KOPT-K1 (cell line): Measurements from ENCODE around the gene FCGR3A.
"Not testable (repeated sequence)": the region's sequence is repeated elsewhere in the genome, so short reads cannot be mapped to it uniquely, and the experiment has no call there.

Source experiments
- H3K27ac ChIP-seq: fragments of 200-600 bp; sonication (generic); 2 replicates; pipeline ENCODE4 v1.5.1; 2016; ENCODE audit warnings: antibody characterized with exemption, mild to moderate bottlenecking, low read depth, low read length; ENCODE audit not compliant: poor library complexity, severe bottlenecking
- H3K36me3 ChIP-seq: fragments of 200-600 bp; sonication (generic); 2 replicates; pipeline ENCODE4 v1.5.1; 2017; ENCODE audit warnings: antibody characterized with exemption, mild to moderate bottlenecking, low read length, moderate library complexity; ENCODE audit not compliant: insufficient read depth
- H3K9me3 ChIP-seq: fragments of 200-600 bp; sonication (generic); 2 replicates; pipeline ENCODE4 v1.5.1; 2017; ENCODE audit warnings: antibody characterized with exemption, low read length, mild to moderate bottlenecking; ENCODE audit not compliant: insufficient read depth, poor library complexity, severe bottlenecking

FCGR3A gene

GRCh38 chr1:161549652-161550051 is at the start of gene FCGR3A:
TSS of gene FCGR3A (minus strand) at chr1:161549818. CDS start at chr1:161549736, 82 bp downstream.
- Histone ChIP-seq H3K9me3 (no peaks in the 10 kb centered on the region), H3K27ac (no peak within 1 kb of the TSS), H3K36me3 (no peaks in the 10 kb centered on the region)

- not testable (repeated sequence) for H3K36me3 ChIP-seq, H3K9me3 ChIP-seq, H3K27ac ChIP-seq
Observed at GRCh38 chr1:161597077-161597476, 47.5 kb upstream of the FCGR3A start.

GRCh38 chr1:161595583-161595982 is 46.0 kb upstream of the FCGR3A start:
- not testable (repeated sequence) for H3K36me3 ChIP-seq, H3K27ac ChIP-seq, H3K9me3 ChIP-seq

- not testable (repeated sequence) for H3K27ac ChIP-seq, H3K36me3 ChIP-seq
Observed at GRCh38 chr1:161595173-161595572, 45.6 kb upstream of the FCGR3A start.

GRCh38 chr1:161594269-161594984 is 44.8 kb upstream of the FCGR3A start:
- H3K36me3 ChIP-seq, H3K9me3 ChIP-seq, H3K27ac ChIP-seq: not testable (repeated sequence)

More at GRCh38 chr1:161595173-161595572, 45.6 kb upstream of the FCGR3A start:
- not testable (repeated sequence) for H3K9me3 ChIP-seq

GRCh38 chr1:161593092-161593755 is 43.6 kb upstream of the FCGR3A start:
- not testable (repeated sequence) for H3K9me3 ChIP-seq, H3K27ac ChIP-seq, H3K36me3 ChIP-seq

- not testable (repeated sequence) for H3K27ac ChIP-seq, H3K36me3 ChIP-seq, H3K9me3 ChIP-seq
Observed at GRCh38 chr1:161592586-161592985, 43.0 kb upstream of the FCGR3A start.

- not testable (repeated sequence) for H3K36me3 ChIP-seq, H3K9me3 ChIP-seq, H3K27ac ChIP-seq
Observed at GRCh38 chr1:161589920-161590319, 40.3 kb upstream of the FCGR3A start.

- not testable (repeated sequence) for H3K36me3 ChIP-seq
Observed at GRCh38 chr1:161589365-161589764, 39.7 kb upstream of the FCGR3A start.

GRCh38 chr1:161588596-161588995 is 39.0 kb upstream of the FCGR3A start:
- H3K27ac ChIP-seq, H3K36me3 ChIP-seq, H3K9me3 ChIP-seq: not testable (repeated sequence)

More at GRCh38 chr1:161589365-161589764, 39.7 kb upstream of the FCGR3A start:
- not testable (repeated sequence) for H3K9me3 ChIP-seq, H3K27ac ChIP-seq

GRCh38 chr1:161582882-161583281 is 33.3 kb upstream of the FCGR3A start:
- not testable (repeated sequence) for H3K27ac ChIP-seq, H3K9me3 ChIP-seq, H3K36me3 ChIP-seq

GRCh38 chr1:161580879-161581537 is 31.4 kb upstream of the FCGR3A start:
- not testable (repeated sequence) for H3K27ac ChIP-seq, H3K9me3 ChIP-seq, H3K36me3 ChIP-seq

- H3K36me3 ChIP-seq, H3K27ac ChIP-seq, H3K9me3 ChIP-seq: not testable (repeated sequence)
Observed at GRCh38 chr1:161579856-161580507, 30.4 kb upstream of the FCGR3A start.

- not testable (repeated sequence) for H3K36me3 ChIP-seq, H3K9me3 ChIP-seq, H3K27ac ChIP-seq
Observed at GRCh38 chr1:161576676-161577075, 27.1 kb upstream of the FCGR3A start.

- H3K27ac ChIP-seq, H3K9me3 ChIP-seq, H3K36me3 ChIP-seq: not testable (repeated sequence)
Observed at GRCh38 chr1:161571703-161572102, 22.1 kb upstream of the FCGR3A start.
